GM19025 (cell line): ENCODE results near the gene FABP1.

Experiments
- ATAC-seq: cut with Tn5 transposase; IDR thresholded peaks from one replicate; pipeline ENCODE4 v1.9.1; 2021; ENCODE audit warnings: mild to moderate bottlenecking, low read depth, moderate library complexity; ENCODE audit not compliant: unreplicated experiment

Gene FABP1

DNA sequence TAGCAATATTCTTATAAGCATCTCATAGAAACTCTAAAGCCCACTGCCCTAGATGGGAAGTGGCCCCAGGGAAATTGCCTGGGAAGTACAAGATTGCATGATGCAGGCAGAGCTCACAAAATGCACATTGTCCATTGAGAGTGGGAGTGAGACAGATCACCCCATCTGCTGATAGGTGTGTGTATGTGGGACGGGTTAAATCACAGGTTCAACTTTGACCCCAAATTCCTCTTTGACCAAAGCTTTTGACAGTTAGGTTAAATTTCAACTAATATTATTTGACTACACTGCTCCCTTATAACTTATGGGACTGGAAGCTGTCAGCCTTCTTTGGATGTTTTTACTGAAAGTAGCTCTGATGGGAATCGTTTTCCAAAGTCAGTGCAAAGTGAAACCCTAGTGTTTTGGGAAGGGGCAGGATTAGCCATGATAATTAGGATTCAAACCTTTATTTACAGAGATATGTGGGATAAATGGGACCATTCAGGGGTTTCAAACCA lies 11.4 kb upstream of the FABP1 start:
- ATAC-seq: no peak

DNA sequence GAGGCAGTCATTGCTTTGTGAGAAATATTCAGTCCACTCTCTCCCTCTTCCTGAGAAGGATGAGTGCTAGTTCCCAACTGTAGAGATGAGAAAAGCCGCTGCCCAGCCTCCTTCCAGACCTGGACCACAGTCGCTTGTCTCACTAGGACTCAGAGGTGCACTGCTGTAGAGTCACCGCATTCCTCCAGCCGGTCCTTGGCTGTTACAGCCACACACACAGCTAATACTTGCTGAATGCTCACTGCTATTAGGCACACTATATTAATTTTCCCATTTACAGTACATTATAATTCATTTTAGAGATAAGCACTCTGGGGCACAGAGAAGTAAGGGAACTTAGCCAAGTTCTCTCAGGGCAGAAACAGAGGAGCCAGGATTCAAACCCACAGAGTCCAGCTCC lies 10.0 kb upstream of the FABP1 start:
- no peak for ATAC-seq

DNA sequence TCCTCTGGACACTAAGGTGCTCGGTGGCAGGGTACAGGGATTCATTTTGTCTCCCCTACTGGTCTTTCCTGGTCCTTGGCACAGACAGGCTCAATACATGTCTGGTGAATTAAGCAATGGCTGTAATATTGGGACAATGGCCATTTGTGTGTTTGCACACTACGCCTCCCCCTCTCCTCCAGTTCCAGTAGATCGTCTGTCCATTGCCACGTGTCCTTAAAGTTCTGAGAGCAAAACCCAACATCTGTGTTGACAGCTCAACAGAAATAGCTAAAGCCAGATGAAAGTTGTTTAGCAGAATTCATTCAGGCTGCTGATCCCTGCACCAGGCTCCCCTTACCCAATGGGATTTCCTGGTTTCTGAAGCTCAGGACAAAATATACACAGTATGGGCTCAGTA lies 9.0 kb upstream of the FABP1 start:
- no peak for ATAC-seq

DNA sequence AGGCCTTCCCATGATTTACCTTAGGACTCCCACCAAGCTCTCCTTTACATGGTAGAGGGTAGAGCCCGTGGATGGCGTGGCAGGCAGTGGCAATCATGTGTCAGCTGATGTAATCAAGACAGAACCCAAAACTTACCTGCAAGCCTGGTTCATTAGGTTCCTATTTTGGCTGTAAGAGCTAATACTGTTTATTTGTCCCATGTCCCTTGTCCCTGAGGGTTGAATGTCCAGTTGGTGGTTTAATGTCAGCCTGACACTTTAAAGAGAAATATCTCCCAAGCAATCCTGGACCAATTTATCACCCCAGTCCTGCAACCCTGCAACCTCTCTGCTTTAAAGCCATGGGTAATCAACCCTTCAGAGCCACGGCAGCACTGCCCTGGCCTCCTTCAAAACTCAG lies 6.0 kb upstream of the FABP1 start:
- no peak for ATAC-seq

DNA sequence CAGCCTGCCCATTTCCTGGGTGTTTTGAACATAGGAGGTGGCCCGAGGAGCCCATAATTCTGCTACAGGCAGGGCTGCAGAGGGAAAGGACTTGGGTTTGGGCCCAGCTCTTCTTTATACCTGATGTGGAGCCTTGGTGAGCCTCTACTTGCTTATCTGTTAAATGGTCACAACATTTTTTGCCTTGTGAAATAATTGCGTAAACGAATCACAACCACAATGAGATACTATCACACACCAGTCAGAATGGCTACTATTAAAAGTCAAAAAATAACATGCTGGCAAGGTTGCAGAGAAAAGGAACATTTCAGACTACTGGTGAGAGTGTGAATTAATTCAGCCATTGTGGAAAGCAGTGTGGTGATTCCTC lies 4.1 kb upstream of the FABP1 start:
- ATAC-seq: no peak

DNA sequence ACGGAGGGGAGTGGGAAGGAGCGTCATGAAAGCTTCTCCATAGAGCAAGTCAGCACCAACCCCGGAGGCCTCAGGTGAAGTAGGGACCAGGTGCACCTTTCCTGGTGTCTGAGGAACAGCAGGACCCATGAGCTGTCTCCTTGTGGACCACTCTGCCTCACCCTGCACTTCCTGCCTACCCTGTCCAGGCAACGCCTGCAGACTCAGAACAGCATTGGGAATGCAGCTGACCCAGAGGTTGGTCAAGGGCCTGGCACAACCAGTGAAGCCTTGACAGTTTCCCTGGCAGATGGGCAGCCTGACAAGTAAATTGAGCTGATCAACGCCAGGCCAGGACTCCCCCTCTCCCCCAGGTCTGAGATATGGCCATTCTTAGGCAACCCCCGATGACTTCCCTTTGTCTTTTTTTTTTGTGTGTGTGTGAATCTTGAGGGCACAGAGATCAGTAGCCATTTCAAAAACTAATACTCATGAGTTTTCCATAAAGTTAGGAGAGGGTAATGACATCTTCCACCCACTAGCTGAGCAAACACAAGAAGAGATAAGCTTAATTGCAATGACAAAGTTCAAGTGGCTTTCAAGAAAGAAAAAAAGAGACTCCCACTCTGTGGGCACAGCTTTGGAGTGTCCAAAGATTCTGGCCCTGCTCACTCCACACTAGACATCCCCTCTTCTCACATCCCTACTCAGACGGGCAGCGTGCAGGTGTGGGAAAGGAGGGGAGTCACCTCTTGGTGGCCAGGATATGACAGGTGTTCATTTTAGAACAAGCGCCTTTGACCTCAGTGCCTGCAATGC lies 3.5 kb upstream of the FABP1 start:
- ATAC-seq: no peak

DNA sequence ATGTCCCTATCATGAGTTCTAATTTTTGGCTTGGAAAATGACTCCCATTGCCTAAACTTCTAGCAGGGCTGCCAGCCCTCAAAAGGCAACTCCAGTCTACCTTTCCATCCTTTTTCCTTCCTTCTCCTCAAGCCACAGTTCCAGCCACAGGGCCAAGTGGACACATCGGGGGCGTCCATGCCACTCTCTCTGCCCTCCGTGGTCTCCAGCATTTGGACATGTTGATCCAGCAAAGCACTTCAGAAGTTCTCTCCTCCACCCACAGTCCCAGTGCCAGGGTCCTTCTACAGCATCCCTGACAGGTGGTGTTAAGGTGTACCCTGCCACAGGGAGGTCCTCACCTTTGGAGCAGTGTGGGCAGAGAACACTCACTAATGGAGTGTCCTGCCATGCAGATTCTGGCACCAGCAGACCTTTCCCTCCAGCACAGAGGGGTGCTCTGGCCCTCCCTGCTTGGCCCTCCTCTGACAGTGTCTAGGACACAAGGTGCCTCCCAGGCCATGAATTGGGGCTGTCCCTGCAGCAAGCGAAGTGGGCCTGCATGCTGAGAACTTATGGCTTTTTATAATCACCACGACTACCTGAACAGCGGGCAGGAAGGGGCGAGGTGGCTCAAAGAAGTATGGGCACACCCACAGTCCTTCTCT lies 1.6 kb upstream of the FABP1 start:
- no peak for ATAC-seq

DNA sequence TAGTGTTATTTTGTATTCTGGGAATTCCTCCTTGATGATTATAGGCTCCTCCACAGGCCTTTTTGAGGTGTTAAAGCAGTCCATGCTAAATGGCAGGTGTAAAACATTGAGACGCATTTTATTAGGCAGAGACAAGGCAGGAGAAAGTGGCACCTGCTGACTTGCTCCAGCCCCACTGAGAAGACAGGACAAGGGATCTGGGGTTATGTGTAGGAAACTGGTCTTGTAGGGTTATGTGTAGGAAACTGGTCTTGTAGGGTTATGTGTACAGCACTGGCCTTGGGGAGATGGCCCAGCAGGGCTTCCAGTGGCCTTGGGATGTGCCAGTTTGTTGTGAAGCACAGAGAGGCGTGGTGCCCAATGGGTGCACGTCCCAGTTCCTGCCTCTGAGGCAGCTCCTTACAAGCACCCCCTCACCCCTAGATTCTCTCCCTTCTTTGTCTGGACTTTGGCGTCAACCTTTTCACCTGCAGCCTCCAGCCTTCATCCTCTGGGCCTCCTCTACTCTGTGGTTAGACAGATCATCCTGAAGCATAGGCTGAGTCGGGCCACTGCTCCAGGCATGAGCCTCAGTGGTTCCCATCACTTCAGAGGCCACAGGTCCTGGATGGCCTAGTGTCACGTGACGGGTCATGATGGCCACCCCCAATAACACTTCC lies 921 bp upstream of the FABP1 start:
- ATAC-seq: no peak

DNA sequence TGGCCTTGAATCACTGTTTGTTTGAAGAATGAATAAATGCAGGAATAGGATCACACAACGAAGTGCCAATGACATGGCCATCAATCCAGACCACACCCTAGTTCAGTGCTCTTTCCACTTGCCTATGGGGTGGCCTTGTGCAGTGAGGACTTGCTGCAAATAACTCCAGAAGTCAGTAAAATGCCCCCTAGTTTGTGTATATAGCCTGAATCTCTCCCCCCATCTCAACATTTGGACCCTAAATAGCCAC lies 299 bp downstream of the FABP1 start:
- ATAC-seq: no peak

DNA sequence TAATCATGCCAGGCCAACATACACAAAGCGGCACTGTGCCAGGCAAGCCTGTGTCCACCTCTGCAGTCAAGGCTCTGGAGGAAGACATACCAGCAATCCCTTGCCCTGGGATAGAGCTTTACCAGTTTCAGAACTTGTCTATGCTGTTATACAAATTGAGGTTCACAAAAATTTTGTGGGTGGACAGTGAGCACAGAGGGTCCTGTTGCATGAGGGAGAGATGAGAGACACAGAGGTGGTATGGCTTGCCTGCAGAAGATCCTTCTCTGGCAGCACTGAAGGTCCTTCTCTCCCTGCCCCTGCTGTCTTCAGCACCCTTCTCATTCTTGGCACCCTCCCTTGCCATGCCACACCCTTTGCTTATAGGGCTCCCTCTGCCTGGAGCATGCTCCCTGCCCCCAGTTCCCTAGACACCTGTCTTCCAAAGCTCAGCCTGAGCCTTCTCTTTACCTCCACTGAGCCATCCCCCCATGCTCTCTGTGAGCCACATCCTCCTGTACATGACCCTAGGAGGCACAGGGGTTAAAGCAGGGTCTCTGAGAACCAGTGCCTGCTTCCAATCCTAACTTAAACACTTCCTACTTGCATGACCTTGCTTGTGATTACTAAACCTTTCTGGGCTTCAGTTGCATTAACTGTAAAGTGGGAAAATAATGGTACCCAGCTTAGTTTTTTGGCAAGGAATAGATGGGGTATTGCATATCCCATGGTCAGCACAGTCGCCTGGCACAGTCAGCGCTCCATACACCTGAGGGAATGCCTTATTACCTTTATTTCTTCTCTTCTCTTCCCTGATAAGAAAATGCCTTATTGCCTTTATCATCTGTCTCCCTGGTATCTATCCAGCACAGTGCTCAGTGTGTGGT lies 857 bp downstream of the FABP1 start:
- no peak for ATAC-seq

DNA sequence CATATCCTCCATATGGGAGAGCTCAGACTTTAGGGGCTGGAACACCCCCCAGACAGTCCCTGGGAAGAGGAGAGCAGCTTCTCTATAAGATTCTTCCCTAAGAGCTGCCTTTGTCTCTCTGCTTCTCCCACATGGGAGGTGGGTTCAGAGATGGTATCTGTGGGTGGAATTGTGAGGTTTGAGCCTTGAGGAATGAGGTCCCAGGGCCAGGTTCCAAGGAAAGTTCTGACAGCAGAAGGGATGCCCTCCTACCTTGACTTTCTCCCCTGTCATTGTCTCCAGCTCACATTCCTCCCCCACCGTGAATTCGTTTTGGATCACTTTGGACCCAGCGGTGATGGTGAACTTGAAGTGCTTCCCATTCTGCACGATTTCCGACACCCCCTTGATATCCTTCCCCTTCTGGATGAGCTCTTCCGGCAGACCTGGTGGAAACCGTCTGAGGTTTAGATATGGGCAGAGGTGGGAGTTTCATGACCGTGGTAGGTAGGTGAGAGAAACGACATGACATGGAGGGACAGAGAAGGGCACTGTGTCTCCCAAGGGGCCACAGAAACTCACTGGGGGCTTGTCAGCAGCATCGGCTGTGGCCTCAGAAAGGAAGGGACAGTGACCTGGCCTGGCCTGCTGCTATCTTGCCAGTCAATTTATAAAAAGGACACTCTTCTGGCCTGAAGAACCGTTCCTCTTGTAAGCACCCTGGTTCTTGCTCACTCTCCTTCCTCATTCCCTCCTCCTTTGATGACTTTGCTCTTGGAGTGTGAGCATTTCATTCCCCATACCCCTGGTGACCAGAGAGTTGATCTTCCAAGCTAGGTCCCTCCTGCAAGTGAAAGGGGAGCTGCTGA lies 1.7 kb downstream of the FABP1 start:
- no peak for ATAC-seq

DNA sequence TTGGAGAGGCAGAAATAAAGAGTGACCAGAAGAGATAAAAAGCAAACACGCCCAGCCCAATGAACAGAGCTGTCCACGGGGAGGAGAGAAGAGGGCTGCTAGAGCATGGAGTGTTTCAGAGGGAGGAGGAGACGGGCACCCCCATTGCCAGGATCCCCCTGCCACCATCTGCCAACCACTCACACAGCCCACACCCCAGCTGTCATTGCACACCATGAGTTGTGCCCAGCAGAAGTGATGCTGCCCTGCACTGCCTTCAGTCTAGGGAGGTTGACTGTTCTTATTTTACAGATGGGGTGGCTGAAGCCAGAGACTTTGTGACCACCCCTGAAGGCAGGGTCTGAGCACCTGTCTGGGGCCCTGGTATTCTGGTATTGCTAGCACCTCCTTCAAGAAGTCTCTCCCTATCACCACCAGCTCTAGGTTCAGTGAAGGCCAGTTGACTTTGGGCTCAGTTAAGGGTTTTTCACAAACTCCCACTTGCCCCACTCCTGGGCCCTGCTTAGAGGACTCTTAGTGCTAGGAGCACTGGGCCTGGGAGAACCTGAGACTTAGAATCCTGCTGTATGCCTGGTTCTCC lies 2.4 kb downstream of the FABP1 start:
- no peak for ATAC-seq

DNA sequence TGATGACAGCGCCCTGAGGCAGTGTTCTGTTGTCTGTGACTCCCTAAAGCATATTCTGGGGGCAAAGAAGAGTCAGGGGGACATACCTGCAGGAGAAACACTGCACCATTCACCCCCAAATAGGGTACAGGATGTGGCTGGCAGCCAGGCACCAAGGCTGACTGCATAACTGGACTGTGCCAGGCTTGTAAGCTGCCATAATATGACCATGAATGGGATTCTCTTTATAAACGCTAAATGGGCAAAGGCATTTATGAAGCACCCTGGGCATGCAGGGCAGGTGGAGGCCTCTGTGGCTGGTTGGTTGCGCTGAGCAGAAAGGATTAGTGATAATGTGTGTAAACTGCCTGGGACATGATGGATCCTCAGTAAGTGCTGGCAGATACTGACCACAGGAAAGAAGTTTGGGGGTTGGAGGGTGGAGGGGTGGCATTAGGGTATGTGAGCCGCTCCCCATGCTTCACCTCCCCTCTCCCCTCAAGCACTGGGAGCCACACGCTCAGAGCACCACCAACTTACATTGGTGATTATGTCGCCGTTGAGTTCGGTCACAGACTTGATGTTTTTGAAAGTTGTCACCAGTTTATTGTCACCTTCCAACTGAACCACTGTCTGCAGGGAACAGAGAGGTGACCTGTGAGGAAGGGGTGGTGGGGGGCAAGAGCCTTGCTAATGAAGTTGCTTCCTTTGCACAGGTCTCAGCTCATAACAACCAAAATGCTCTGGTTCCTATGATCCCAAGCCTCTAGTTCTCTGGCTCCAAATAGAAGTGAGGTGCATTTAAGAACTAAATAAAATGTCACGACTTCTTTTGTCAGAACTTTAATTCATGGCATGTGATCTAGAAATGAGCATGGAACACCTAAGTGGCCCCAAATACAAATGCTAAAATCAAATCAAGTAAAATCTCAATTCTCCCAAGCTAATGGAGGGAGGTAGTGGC lies 3.6 kb downstream of the FABP1 start:
- ATAC-seq: no peak

DNA sequence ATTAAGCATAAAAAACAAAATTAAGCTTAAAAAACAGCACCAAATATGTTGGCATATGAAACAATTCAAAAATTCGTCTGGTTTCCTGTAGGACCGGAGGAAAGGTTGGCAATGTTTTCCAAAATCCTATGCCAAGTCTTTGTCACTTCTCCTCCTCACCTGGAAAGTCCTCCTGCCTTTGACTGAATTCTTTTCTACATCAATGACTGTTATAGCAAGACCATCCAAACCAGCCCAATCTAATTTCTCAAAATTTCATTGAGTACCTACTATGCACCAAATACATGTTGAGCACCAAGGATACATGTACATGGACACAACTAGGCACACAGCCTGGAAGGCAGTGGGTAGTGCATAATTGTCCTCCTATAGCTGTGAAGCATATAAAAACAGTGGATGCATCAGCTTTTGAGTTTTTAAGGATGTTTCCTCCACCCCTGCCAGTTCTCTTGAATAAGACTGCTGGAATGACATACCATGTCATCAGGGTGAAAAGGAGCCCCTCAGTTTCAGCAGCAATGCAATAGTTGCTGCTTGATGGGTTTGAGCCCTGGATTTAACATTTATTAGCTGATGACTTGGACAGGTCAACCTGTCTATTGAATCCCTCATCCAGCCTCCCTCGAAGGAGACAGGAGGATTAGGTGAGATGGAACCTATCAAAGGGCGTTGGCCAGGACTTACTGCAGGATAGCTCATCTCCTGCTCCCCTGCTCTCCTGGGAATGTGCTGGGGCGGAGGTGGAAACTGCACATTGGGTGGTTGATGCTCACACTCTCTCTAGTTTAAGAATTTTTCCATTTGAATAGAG lies 4.5 kb downstream of the FABP1 start:
- ATAC-seq: no peak

DNA sequence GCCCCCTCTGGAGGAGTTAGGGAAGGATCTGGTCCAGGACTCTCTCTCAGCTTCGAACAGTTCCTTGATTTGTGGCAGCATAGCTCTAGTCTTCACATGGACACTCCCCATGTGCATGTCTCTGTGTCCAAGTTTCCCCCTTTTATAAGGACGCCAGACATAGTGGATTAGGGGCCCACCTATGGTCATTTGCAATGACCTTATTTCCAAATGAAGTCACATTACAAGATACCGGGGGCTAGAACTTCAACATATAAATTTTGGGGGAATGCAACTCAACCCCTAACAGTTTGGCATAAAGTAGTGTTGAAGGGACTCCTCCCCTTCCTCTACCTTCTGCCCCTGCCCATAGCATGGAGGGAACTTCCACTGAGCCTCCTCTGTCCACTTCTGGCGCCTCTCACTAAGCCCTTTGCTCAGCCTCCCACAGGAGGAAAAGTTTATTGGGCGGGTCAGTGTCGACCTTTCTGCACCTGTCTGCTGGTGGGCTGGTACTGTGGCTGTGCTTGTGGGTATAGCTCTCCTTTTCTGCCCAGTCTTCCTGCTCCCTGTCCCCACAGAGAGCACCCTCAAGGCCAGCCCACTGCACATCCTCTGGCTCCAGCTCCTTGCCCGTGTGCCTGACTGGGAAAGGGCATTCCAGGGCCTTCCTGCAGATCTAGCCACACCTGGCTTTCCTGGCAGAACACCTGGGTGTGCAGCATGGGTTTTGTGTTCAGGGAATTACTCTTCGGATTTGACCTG lies 5.5 kb downstream of the FABP1 start:
- no peak for ATAC-seq

DNA sequence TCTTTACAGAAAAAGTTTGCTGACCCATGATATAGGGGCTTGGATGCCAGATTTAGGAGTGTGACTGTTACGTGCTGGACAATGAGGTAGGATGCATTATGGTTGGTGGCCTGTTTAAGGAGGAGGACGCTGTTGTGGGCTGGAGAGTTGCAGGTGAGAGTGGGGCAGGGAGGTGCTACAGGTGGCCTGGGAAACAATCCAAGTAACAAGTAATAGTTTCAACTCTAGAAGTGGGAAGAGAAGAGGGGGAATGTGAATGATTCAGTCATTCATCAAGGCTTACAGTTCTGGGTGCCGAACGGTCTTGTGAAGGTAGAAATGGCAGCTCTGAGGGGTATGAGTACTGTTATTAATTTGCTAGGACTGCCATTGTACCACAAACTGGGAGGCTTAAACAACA lies 6.2 kb downstream of the FABP1 start:
- ATAC-seq: no peak

DNA sequence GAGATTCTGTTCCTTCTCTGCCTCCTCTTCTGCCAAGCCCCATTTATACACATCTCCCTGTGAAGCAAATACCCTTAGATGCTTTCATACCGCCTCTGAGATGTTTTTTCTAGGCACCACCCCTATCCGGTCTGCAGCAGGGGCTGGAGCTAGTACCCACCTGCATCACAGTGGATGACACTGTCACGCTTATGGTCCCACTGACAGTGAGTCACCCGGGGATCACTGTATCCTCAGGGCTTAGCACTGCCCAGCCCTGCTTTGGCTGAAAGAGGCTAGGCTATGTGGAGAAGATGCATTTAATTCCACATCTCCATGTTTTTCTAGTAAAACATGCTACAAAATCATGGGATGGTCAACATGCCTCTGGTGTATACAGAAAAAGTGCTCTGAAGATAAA lies 9.9 kb downstream of the FABP1 start:
- no peak for ATAC-seq
